Measurements from ENCODE around the gene NKX1-1. TPM values are rescaled to one million over a fixed set of nuclear protein-coding genes. Genes with fewer than 3 reads are reported as not detected.

NKX1-1 gene
- polyA plus RNA-seq, 1 experiment: not detected

DNA sequence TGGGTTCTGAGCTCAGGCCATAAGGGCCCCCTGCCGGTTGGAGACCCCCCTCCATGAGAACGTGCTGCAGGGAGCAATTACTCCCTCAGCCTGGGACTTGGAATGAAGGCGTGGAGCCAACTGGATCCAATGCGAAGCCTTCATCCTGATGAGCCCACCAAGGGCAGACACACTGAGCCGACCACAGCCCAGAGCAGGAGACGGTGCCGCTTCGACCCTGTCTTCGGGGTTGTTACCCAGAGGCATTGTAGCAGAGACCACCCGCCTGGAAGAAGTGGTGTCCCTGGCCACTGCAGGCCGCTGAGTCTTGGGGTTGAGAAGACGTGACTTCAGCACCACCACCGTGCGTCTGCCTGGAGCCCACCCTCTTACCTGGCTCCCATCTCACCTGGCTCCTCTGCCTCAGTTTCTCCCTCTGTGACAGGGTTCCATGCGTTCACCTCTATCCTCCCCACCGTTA lies 7.0 kb upstream of the NKX1-1 start:
- DNase-seq (ENCODE audit: low read depth): no peak
- TF ChIP-seq, protein P1, sequence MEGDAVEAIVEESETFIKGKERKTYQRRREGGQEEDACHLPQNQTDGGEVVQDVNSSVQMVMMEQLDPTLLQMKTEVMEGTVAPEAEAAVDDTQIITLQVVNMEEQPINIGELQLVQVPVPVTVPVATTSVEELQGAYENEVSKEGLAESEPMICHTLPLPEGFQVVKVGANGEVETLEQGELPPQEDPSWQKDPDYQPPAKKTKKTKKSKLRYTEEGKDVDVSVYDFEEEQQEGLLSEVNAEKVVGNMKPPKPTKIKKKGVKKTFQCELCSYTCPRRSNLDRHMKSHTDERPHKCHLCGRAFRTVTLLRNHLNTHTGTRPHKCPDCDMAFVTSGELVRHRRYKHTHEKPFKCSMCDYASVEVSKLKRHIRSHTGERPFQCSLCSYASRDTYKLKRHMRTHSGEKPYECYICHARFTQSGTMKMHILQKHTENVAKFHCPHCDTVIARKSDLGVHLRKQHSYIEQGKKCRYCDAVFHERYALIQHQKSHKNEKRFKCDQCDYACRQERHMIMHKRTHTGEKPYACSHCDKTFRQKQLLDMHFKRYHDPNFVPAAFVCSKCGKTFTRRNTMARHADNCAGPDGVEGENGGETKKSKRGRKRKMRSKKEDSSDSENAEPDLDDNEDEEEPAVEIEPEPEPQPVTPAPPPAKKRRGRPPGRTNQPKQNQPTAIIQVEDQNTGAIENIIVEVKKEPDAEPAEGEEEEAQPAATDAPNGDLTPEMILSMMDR (IDR thresholded peaks at IDR 0.05; ENCODE audit: insufficient read depth, low read depth, low read length): no peak
- CTCF ChIA-PET: no interaction called here
- POLR2A ChIA-PET: no interaction called here
- Histone ChIP-seq H3K4me3 (ENCODE audit: low read depth, low read length) (no peak overlapping the region), H3K27me3 (ENCODE audit: control insufficient read depth, insufficient read depth, low read length) (peaks cover 13% of the 10 kb centered on the region), H3K36me3 (ENCODE audit: control insufficient read depth, insufficient read depth, low read length) (no peaks in the 10 kb centered on the region)

DNA sequence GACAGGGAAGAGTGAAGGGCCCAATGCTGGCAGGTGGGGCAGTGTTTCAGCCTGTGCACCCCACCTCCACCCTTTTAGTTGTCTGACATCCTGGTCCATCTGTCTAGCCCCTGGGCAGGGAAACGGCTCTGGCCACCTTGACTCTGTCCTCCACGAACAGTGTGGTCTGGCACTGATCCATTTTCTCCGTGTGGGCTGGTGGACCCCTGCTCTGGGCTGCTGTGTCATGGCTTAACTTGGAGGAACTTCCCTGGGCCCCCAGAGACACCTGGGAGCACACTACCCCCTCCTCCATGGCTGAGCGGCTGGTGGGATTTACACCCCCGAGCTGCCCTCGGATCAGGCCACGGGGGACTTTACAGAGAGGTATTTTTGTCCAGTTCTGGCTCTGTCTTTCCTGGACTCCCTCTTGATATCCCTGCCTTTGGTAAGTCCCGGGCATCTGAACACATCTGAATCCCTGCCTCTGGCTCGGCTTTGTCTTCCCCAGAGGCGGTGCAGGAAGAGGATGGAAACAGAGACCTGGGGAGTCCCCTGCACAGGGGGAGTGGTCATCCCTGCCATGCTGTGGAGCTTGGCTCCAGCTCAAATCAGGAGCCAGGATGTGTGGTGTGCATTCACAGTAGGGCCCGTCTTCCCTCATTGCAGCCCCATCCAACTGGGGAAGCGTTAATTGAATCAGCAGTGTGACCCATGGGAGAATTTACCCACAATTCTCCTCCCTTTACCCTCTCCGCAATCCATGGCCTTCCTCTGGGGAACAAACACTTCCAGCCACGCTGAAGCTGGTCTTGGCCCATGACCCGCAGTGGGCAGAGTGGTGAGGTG lies 6.3 kb upstream of the NKX1-1 start:
- POLR2A ChIA-PET: no interaction called here
- Histone ChIP-seq H3K36me3 (ENCODE audit: control insufficient read depth, insufficient read depth, low read length) (no peaks in the 10 kb centered on the region), H3K4me3 (ENCODE audit: low read depth, low read length) (no peak overlapping the region), H3K27me3 (ENCODE audit: control insufficient read depth, insufficient read depth, low read length) (peaks cover 16% of the 10 kb centered on the region)
- no peak for DNase-seq (ENCODE audit: low read depth)
- TF ChIP-seq, protein P1 (IDR thresholded peaks at IDR 0.05; ENCODE audit: insufficient read depth, low read depth, low read length): no peak
- CTCF ChIA-PET: no interaction called here

DNA sequence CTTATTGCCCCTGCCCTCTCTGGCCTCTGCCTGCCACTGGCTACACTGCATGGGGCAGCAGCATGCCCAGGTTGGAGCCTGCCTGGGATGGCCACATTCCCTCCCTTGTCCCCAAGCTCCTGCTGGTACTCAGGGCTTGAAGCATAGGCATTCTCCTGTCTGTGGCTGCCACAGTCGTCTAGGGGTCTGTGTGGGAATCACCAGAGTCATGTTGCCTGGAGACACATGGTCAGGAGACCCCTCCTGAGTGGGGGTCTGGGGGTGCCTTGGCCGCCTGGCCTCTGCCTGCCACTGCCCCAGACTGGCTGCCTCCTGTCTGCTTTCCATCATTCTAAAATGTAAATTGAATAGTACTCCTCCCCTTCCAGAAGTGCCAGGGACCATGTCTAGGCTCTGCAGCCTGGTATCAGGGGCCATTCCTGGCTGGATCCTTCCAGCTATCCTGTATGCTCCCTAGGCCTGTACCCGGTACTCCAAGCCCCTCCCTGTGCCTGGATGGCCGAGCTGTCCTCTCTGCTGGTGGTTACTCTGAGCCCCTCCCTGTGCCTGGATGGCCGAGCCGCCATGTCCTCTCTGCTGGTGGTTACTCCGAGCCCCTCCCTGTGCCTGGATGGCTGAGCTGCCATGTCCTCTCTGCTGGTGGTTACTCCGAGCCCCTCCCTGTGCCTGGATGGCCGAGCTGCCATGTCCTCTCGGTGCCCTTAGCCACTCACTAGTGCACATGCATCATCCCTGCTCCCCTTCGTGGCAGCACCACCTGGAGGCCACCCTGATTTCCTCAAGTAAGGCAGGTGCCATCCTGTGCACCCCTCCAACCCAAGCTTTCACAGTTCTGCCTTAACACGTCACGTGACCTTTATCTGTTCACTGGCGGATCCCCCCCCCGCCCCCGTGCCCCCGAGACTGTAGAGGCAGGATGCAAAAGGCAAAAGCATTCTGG lies 5.5 kb upstream of the NKX1-1 start:
- no peak for DNase-seq (ENCODE audit: low read depth)
- POLR2A ChIA-PET: no interaction called here
- Histone ChIP-seq H3K4me3 (ENCODE audit: low read depth, low read length) (no peak overlapping the region), H3K27me3 (ENCODE audit: control insufficient read depth, insufficient read depth, low read length) (peaks cover 18% of the 10 kb centered on the region), H3K36me3 (ENCODE audit: control insufficient read depth, insufficient read depth, low read length) (no peaks in the 10 kb centered on the region)
- TF ChIP-seq, protein P1 (IDR thresholded peaks at IDR 0.05; ENCODE audit: insufficient read depth, low read depth, low read length): no peak
- CTCF ChIA-PET: no interaction called here

DNA sequence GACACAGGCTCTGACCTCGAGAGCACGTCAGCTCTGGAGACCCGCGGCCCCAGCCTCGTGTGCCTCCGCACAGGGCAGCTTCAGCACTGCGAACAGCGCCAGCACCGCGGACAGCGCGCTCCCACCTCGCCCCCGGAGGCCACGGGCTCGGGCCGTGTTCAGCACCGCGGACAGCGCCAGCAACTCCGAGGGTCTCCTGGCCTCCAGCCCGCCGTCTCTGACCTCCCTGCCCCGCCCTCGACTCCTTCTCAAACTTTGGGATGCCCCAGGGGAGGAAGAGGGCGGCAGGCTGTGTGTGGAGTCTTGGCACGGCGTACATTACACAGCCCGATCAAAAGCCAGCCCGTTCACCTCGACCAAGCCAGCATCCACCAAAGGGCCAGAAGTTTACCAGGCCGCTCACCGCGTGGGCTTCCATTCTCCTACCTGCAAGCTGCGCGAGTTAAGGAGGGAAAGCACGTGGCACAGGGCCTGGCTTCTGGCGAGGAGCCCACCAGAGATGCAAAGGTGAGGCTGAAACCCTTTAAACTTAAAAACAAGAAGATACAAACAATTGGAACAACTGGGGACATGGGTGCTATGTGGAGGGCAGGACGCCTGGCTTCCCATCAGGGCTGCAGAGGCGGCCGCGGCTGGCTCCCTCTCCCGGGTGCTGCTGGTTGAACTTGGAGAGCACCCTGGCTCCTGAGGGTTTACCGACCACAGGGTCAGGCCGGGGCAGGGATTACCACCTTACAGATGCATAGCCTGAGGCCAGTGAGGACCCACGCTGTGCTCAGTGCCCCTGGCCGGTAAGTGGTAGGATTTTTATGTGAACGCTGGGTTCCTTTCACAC lies 4.5 kb upstream of the NKX1-1 start:
- peaks cover 22% of the 10 kb centered on the region for H3K27me3 ChIP-seq (ENCODE audit: control insufficient read depth, insufficient read depth, low read length)
- no peak for DNase-seq (ENCODE audit: low read depth)
- H3K36me3 ChIP-seq (ENCODE audit: control insufficient read depth, insufficient read depth, low read length): no peaks in the 10 kb centered on the region
- TF ChIP-seq, protein P1 (IDR thresholded peaks at IDR 0.05; ENCODE audit: insufficient read depth, low read depth, low read length): no peak
- H3K4me3 ChIP-seq (ENCODE audit: low read depth, low read length): no peak overlapping the region
- ChIA-PET POLR2A (no interaction called here), CTCF (no interaction called here)

All from BJ (cell line).